Globus pallidus (tissue), 1 donor: ENCODE measurements around the gene FAM168A.

Experiments
- DNase-seq: peaks from one replicate; pipeline ENCODE4 v3.0.0-alpha.2; 2015; ENCODE audit warnings: low spot score

Gene FAM168A

GRCh38 chr11:73556966-73557365, 40.9 kb downstream of the FAM168A start:
- DNase-seq, result no peak

- DNase-seq, result no peak
These were observed 42.3 kb downstream of the FAM168A start for GRCh38 chr11:73555615-73556014.

- no peak for DNase-seq
These were observed 43.1 kb downstream of the FAM168A start for GRCh38 chr11:73554671-73555320.

- no peak for DNase-seq
These were observed 44.6 kb downstream of the FAM168A start for GRCh38 chr11:73553266-73553665.

GRCh38 chr11:73551677-73552076, 46.2 kb downstream of the FAM168A start:
- no peak for DNase-seq

GRCh38 chr11:73549376-73549775, 48.5 kb downstream of the FAM168A start:
- DNase-seq, result no peak

- no peak for DNase-seq
These were observed 50.0 kb downstream of the FAM168A start for GRCh38 chr11:73547706-73548595.

GRCh38 chr11:73542175-73542574, 55.7 kb downstream of the FAM168A start:
- no peak for DNase-seq

GRCh38 chr11:73539506-73540084, 58.3 kb downstream of the FAM168A start:
- DNase-seq, result no peak

- DNase-seq, result peak; percentile 47
These were observed 59.5 kb downstream of the FAM168A start for GRCh38 chr11:73538381-73538872.

GRCh38 chr11:73537969-73538368, 59.9 kb downstream of the FAM168A start:
- DNase-seq, result no peak

GRCh38 chr11:73536961-73537360, 61.0 kb downstream of the FAM168A start:
- DNase-seq, result no peak

- DNase-seq, result no peak
These were observed 65.6 kb downstream of the FAM168A start for GRCh38 chr11:73532310-73532709.

GRCh38 chr11:73531386-73531785, 66.5 kb downstream of the FAM168A start:
- DNase-seq, result no peak

- no peak for DNase-seq
These were observed 67.8 kb downstream of the FAM168A start for GRCh38 chr11:73530109-73530508.

- DNase-seq, result no peak
These were observed 68.7 kb downstream of the FAM168A start for GRCh38 chr11:73529204-73529530.

GRCh38 chr11:73528483-73529203, 69.3 kb downstream of the FAM168A start:
- no peak for DNase-seq

- DNase-seq, result no peak
These were observed 69.9 kb downstream of the FAM168A start for GRCh38 chr11:73528013-73528412.

GRCh38 chr11:73525611-73526010, 72.3 kb downstream of the FAM168A start:
- DNase-seq, result no peak

GRCh38 chr11:73524774-73525173, 73.1 kb downstream of the FAM168A start:
- no peak for DNase-seq

GRCh38 chr11:73521621-73522020, 76.3 kb downstream of the FAM168A start:
- no peak for DNase-seq

GRCh38 chr11:73520353-73521061, 77.4 kb downstream of the FAM168A start:
- no peak for DNase-seq
